Measurements from ENCODE around the gene DGKA.
A peak's percentile ranks its signal among the peaks of the same experiment; 100 is the strongest.

DGKA gene

GRCh38 chr12:55972456-55972855 lies 41.5 kb downstream of the DGKA start:
- peaks cover 42% of the 10 kb centered on the region for H3K36me3 ChIP-seq
- no peak overlapping the region for H3K27ac ChIP-seq
- no peak for DNase-seq
- no peak for TF ChIP-seq CTCF (IDR thresholded peaks at IDR 0.05; ENCODE audit: low read depth, low read length)
- H3K9me3 ChIP-seq (ENCODE audit: severe bottlenecking), result no peaks in the 10 kb centered on the region
- H3K4me3 ChIP-seq (ENCODE audit: low read depth, low read length), result no peak overlapping the region
- no peaks in the 10 kb centered on the region for H3K27me3 ChIP-seq (ENCODE audit: insufficient read depth, low read depth, severe bottlenecking)

GRCh38 chr12:55972911-55973598 lies 42.1 kb downstream of the DGKA start:
- Histone ChIP-seq H3K9me3 (ENCODE audit: severe bottlenecking) (no peaks in the 10 kb centered on the region), H3K27ac (peak overlapping the region; percentile 61), H3K27me3 (ENCODE audit: insufficient read depth, low read depth, severe bottlenecking) (no peaks in the 10 kb centered on the region), H3K36me3 (peaks cover 38% of the 10 kb centered on the region), H3K4me3 (ENCODE audit: low read depth, low read length) (peak overlapping the region; percentile 51)
- no peak for TF ChIP-seq CTCF (IDR thresholded peaks at IDR 0.05; ENCODE audit: low read depth, low read length)
- DNase-seq, result no peak

GRCh38 chr12:55973599-55974307 lies 42.8 kb downstream of the DGKA start, which contains the start of gene RAB5B:
Gene RAB5B, plus strand, starts transcription at chr12:55974078. Its CDS starts 12,883 bp downstream, at chr12:55986961.
- H3K9me3 ChIP-seq (ENCODE audit: severe bottlenecking), result no peaks in the 10 kb centered on the region
- H3K36me3 ChIP-seq, result peaks cover 31% of the 10 kb centered on the region
- TF ChIP-seq CTCF (IDR thresholded peaks at IDR 0.05; ENCODE audit: low read depth, low read length), result no peak
- no peaks in the 10 kb centered on the region for H3K27me3 ChIP-seq (ENCODE audit: insufficient read depth, low read depth, severe bottlenecking)
- peak within 1 kb of the TSS; percentile 81 for H3K4me3 ChIP-seq (ENCODE audit: low read depth, low read length)
- H3K27ac ChIP-seq, result peak within 1 kb of the TSS; percentile 81
- DNase-seq, result peak; percentile 99

- H3K4me3 ChIP-seq (ENCODE audit: low read depth, low read length), result peak overlapping the region; percentile 81
- peak; percentile 60 for DNase-seq
- H3K27ac ChIP-seq, result peak overlapping the region; percentile 81
- H3K9me3 ChIP-seq (ENCODE audit: severe bottlenecking), result no peaks in the 10 kb centered on the region
- no peak for TF ChIP-seq CTCF (IDR thresholded peaks at IDR 0.05; ENCODE audit: low read depth, low read length)
- H3K36me3 ChIP-seq, result peaks cover 29% of the 10 kb centered on the region
- H3K27me3 ChIP-seq (ENCODE audit: insufficient read depth, low read depth, severe bottlenecking), result no peaks in the 10 kb centered on the region
Observed at GRCh38 chr12:55974308-55974730, 43.4 kb downstream of the DGKA start.

- no peak for DNase-seq
- no peak for TF ChIP-seq CTCF (IDR thresholded peaks at IDR 0.05; ENCODE audit: low read depth, low read length)
Observed at GRCh38 chr12:55978393-55978792, 47.4 kb downstream of the DGKA start.

More at GRCh38 chr12:55978393-55978792, 47.4 kb downstream of the DGKA start:
- Histone ChIP-seq H3K9me3 (ENCODE audit: severe bottlenecking) (no peaks in the 10 kb centered on the region), H3K27ac (no peak overlapping the region), H3K36me3 (peaks cover 25% of the 10 kb centered on the region), H3K4me3 (ENCODE audit: low read depth, low read length) (no peak overlapping the region), H3K27me3 (ENCODE audit: insufficient read depth, low read depth, severe bottlenecking) (no peaks in the 10 kb centered on the region)

Data from WERI-Rb-1 (cell line).